HUES48 (cell line): ENCODE results near the gene STX19.

ENCODE experiments used
- H3K27ac ChIP-seq: one replicate; pipeline ENCODE4 v1.7.0; 2013; ENCODE audit warnings: low read depth, low read length, inconsistent platforms
- H3K27me3 ChIP-seq: 2 replicates; pipeline ENCODE4 v1.6.1; 2013; ENCODE audit warnings: mild to moderate bottlenecking, low read length; ENCODE audit not compliant: control insufficient read depth, insufficient read depth
- H3K36me3 ChIP-seq: 2 replicates; pipeline ENCODE4 v1.6.1; 2013; ENCODE audit warnings: low read length; ENCODE audit not compliant: control insufficient read depth, insufficient read depth
- H3K4me1 ChIP-seq: 2 replicates; pipeline ENCODE4 v1.6.1; 2013; ENCODE audit warnings: mild to moderate bottlenecking, low read length; ENCODE audit not compliant: control insufficient read depth, insufficient read depth
- H3K4me3 ChIP-seq: 2 replicates; pipeline ENCODE4 v1.5.1; 2013; ENCODE audit warnings: mild to moderate bottlenecking, low read depth, low read length
- H3K9ac ChIP-seq: 2 replicates; pipeline ENCODE4 v1.6.1; 2013; ENCODE audit warnings: mild to moderate bottlenecking, low read depth, low read length, moderate library complexity
- H3K9me3 ChIP-seq: 2 replicates; pipeline ENCODE4 v1.6.1; 2013; ENCODE audit warnings: low read length; ENCODE audit not compliant: control insufficient read depth, insufficient read depth

STX19 gene

DNA sequence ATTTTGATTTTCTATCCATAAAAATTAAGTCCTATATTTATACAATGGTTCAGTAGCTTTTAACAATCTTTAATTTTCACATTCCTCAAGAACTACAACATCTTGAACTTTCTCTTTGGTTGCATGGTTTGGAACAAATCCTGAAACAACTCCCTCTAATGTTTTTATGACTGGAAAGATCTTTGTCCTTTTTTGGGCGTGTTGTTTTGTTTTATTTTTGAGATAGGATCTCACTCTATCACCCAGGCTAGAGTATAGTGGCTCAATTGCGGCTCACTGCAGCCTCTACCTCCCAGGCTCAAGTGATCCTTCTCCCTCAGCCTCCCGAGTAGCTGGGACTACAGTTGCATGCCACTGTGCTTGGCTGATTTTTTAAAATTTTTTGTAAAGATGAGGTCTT is 4.0 kb downstream of the STX19 start:
- Histone ChIP-seq H3K27me3 (no peaks in the 10 kb centered on the region), H3K27ac (no peak overlapping the region), H3K36me3 (no peaks in the 10 kb centered on the region), H3K4me3 (no peak overlapping the region), H3K9me3 (no peaks in the 10 kb centered on the region), H3K4me1 (peaks cover 8% of the 10 kb centered on the region; the same call in 1 of the 2 replicates), H3K9ac (no peak overlapping the region)

DNA sequence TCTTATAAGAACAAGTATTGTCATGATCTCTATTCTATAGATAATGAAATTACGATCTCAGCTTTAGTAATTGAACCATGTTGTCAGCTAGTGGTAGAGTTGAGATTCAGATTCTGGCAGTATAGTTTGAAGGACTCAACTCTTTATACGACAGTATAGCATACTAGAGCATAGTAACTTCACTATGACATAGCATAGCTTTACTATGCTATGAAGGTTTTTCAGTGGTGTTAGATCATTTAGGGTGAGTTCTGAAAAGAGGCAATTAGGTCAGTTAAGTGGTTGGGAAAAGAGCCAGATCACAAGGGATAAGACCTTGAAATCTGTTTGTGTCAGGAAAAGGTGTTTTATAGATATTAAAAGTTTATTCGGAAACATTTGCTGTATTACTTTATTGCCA is 8.1 kb downstream of the STX19 start:
- H3K4me3 ChIP-seq, result no peak overlapping the region
- no peaks in the 10 kb centered on the region for H3K9me3 ChIP-seq
- no peak overlapping the region for H3K9ac ChIP-seq
- no peaks in the 10 kb centered on the region for H3K36me3 ChIP-seq
- H3K4me1 ChIP-seq, result no peaks in the 10 kb centered on the region
- no peak overlapping the region for H3K27ac ChIP-seq
- H3K27me3 ChIP-seq, result no peaks in the 10 kb centered on the region

- H3K4me1 ChIP-seq, result no peaks in the 10 kb centered on the region
- no peak overlapping the region for H3K4me3 ChIP-seq
- H3K27ac ChIP-seq, result no peak overlapping the region
- no peaks in the 10 kb centered on the region for H3K9me3 ChIP-seq
- no peak overlapping the region for H3K9ac ChIP-seq
- no peaks in the 10 kb centered on the region for H3K36me3 ChIP-seq
- no peaks in the 10 kb centered on the region for H3K27me3 ChIP-seq
These were observed 8.7 kb downstream of the STX19 start for GRCh38 chr3:94019659-94020058.

- Histone ChIP-seq H3K4me3 (no peak overlapping the region), H3K27me3 (no peaks in the 10 kb centered on the region), H3K4me1 (no peaks in the 10 kb centered on the region), H3K36me3 (no peaks in the 10 kb centered on the region), H3K27ac (no peak overlapping the region), H3K9me3 (no peaks in the 10 kb centered on the region), H3K9ac (no peak overlapping the region)
These were observed 13.4 kb downstream of the STX19 start for GRCh38 chr3:94015025-94015424.

- H3K27me3 ChIP-seq, result no peaks in the 10 kb centered on the region
- H3K27ac ChIP-seq, result no peak overlapping the region
- H3K4me3 ChIP-seq, result no peak overlapping the region
- H3K36me3 ChIP-seq, result no peaks in the 10 kb centered on the region; the same call in 1 of the 2 replicates
- no peak overlapping the region for H3K9ac ChIP-seq
- no peaks in the 10 kb centered on the region for H3K9me3 ChIP-seq
- H3K4me1 ChIP-seq, result no peaks in the 10 kb centered on the region
These were observed 16.2 kb downstream of the STX19 start for GRCh38 chr3:94012185-94012584.

- Histone ChIP-seq H3K4me1 (no peaks in the 10 kb centered on the region), H3K9me3 (no peaks in the 10 kb centered on the region), H3K9ac (no peak overlapping the region), H3K4me3 (no peak overlapping the region), H3K27ac (no peak overlapping the region), H3K27me3 (no peaks in the 10 kb centered on the region), H3K36me3 (no peaks in the 10 kb centered on the region; the same call in 1 of the 2 replicates)
These were observed 17.1 kb downstream of the STX19 start for GRCh38 chr3:94011233-94011711.

DNA sequence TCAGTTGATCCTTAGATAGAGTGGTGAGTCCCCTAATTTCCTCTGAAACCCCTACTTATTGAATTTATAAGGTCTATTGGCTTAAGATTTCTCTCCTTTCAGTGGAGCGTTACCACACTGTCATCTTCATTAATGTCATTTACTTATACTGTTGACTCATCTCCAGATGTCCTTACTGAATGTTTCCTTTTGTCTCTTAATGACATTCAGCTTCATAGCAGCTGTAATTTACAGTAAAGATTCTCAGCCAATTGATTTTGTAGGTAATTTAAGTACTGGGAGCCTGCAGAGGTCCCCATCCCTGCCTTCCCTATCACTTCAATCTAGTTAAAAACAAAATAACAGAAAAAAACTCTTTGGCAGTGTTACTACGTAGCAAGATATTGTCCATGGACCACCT is 18.8 kb downstream of the STX19 start:
- Histone ChIP-seq H3K27ac (no peak overlapping the region), H3K4me1 (no peaks in the 10 kb centered on the region), H3K36me3 (no peaks in the 10 kb centered on the region; the same call in 1 of the 2 replicates), H3K4me3 (no peak overlapping the region), H3K9me3 (no peaks in the 10 kb centered on the region), H3K27me3 (no peaks in the 10 kb centered on the region), H3K9ac (no peak overlapping the region)

- Histone ChIP-seq H3K9ac (no peak overlapping the region), H3K9me3 (no peaks in the 10 kb centered on the region), H3K36me3 (no peaks in the 10 kb centered on the region; the same call in 1 of the 2 replicates), H3K27ac (no peak overlapping the region), H3K4me1 (peaks cover 2% of the 10 kb centered on the region; the same call in 1 of the 2 replicates), H3K4me3 (no peak overlapping the region), H3K27me3 (no peaks in the 10 kb centered on the region)
These were observed 20.1 kb downstream of the STX19 start for GRCh38 chr3:94008253-94008652.

GRCh38 chr3:94004301-94004910 is 24.0 kb downstream of the STX19 start:
- H3K27ac ChIP-seq, result no peak overlapping the region
- H3K27me3 ChIP-seq, result no peaks in the 10 kb centered on the region
- no peak overlapping the region for H3K9ac ChIP-seq
- no peaks in the 10 kb centered on the region; the same call in 1 of the 2 replicates for H3K36me3 ChIP-seq
- no peaks in the 10 kb centered on the region for H3K9me3 ChIP-seq
- H3K4me1 ChIP-seq, result peaks cover 2% of the 10 kb centered on the region; the same call in 1 of the 2 replicates
- no peak overlapping the region for H3K4me3 ChIP-seq

DNA sequence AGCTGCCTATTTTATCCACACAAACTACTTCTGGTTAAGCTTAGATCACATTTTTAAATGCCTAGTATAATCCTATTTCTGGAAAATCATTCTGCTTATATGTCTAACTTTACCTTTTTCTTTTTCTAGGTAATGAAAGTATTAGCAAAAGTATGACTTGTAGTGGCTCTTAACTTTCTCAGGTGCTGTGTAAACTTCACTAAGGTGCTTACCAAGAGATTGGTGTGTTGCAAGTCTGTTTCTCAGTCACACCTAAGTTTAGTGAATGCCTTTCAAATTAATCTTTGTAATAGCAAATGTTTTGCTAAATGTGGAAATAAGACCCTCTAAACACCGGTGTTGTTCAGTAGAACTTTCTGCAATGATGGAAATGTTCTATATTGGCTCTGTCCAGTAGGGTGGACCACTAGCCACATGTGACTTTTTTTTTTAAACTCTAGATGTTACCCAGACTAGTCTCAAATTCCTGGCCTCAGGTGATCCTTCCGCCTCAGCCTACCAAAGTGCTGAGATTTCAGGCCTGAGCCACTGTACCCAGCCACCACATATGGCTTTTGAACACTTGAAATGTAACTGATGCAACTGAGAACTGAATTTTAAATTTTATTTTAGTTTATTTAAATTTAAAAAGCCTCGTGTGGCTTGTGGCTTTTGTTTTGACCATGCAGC is 26.4 kb downstream of the STX19 start:
- H3K27ac ChIP-seq, result no peak overlapping the region

DNA sequence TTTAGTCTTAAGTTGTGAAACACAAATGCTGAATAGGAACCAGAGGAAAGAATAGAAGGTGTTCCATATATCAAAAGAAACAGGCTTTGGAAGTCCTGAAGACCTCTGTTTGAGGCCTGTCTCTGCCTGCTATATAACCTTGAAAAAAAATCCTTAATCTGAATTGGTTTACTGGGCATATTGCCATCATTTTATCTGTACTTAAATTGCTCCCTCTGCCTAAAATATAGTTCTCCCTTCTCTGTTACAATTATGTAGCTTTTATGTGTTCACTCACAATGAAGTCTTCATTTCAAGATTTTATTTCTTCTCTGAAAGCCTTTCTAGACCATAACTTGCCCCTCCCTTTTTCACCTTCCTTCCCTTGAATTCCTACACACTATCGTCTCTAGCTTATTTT is 27.2 kb downstream of the STX19 start:
- Histone ChIP-seq H3K4me3 (no peak overlapping the region), H3K4me1 (peaks cover 2% of the 10 kb centered on the region; the same call in 1 of the 2 replicates), H3K9ac (no peak overlapping the region), H3K36me3 (no peaks in the 10 kb centered on the region; the same call in 1 of the 2 replicates), H3K9me3 (no peaks in the 10 kb centered on the region), H3K27me3 (no peaks in the 10 kb centered on the region), H3K27ac (no peak overlapping the region)

More for the DNA sequence above, 26.4 kb downstream of the STX19 start:
- Histone ChIP-seq H3K27me3 (no peaks in the 10 kb centered on the region), H3K4me1 (peaks cover 2% of the 10 kb centered on the region; the same call in 1 of the 2 replicates), H3K9ac (no peak overlapping the region), H3K4me3 (no peak overlapping the region), H3K9me3 (no peaks in the 10 kb centered on the region), H3K36me3 (no peaks in the 10 kb centered on the region)
